ENCODE data around the gene PCNX2. TPM values are rescaled to one million over a fixed set of nuclear protein-coding genes. Genes with fewer than 3 reads are reported as not detected.

PCNX2 gene
- polyA plus RNA-seq, 1 donor (not counting 4 experiments of a cell fraction or from before 2014, with no cell fraction given) = 18.0 TPM

- Histone ChIP-seq H3K4me1 (ENCODE audit: control insufficient read depth, extremely low read depth, insufficient read depth, low read length) (no peaks in the 10 kb centered on the region), H3K36me3 (ENCODE audit: control insufficient read depth in 2 of 2, extremely low read depth in 1 of 2, insufficient read depth in 2 of 2, low read length in 2 of 2) (peaks cover 5 to 9% of the 10 kb centered on the region in 2 experiments), H3K27me3 (ENCODE audit: control insufficient read depth, extremely low read depth, insufficient read depth, low read length) (no peaks in the 10 kb centered on the region), H3K9me3 (ENCODE audit: control insufficient read depth, low read depth, low read length) (no peaks in the 10 kb centered on the region), H4K20me1 (ENCODE audit: control insufficient read depth, extremely low read depth, insufficient read depth, low read length) (no peaks in the 10 kb centered on the region), H3K9ac (ENCODE audit: control insufficient read depth, extremely low read depth, insufficient read depth, low read length) (no peak overlapping the region), H3K79me2 (ENCODE audit: control insufficient read depth, insufficient read depth, low read length) (no peaks in the 10 kb centered on the region), H3K27ac (ENCODE audit: control insufficient read depth, insufficient read depth, low read length) (no peak overlapping the region), H2AFZ (ENCODE audit: control insufficient read depth, low read length) (no peak overlapping the region), H3K9me1 (ENCODE audit: control insufficient read depth, extremely low read depth, insufficient read depth, low read length) (peaks cover 2% of the 10 kb centered on the region), H3K4me3 (ENCODE audit: control insufficient read depth in 2 of 3, extremely low read depth in 1 of 3, insufficient read depth in 2 of 3, low read depth in 1 of 3, low read length in 3 of 3) (no peak overlapping the region), H3K4me2 (ENCODE audit: control insufficient read depth, extremely low read depth, insufficient read depth, low read depth, low read length) (no peak overlapping the region)
- no peak for DNase-seq (ENCODE audit: low read depth, low spot score)
- TF ChIP-seq EZH2 (IDR thresholded peaks at IDR 0.05; ENCODE audit: low read length) = no peak
- TF ChIP-seq CTCF (optimal IDR thresholded peaks at IDR 0.05 in 1 of 3, IDR thresholded peaks at IDR 0.05 in 1 of 3, conservative IDR thresholded peaks at IDR 0.05 in 1 of 3; ENCODE audit: extremely low read depth in 1 of 3, insufficient read depth in 2 of 3, low read length in 3 of 3) = no peak
- dilution Hi-C loops (cut with MboI; ENCODE audit: extremely low pct_ligation_motif_present, low sequenced_read_pairs) = no loop called here
- FAIRE-seq = no peak
These were observed 289.4 kb downstream of the PCNX2 start for GRCh38 chr1:233006108-233006507.

GRCh38 chr1:233005703-233006102 is 289.8 kb downstream of the PCNX2 start:
- Histone ChIP-seq H3K9me3 (ENCODE audit: control insufficient read depth, low read depth, low read length) (no peaks in the 10 kb centered on the region), H4K20me1 (ENCODE audit: control insufficient read depth, extremely low read depth, insufficient read depth, low read length) (no peaks in the 10 kb centered on the region), H2AFZ (ENCODE audit: control insufficient read depth, low read length) (no peak overlapping the region), H3K9me1 (ENCODE audit: control insufficient read depth, extremely low read depth, insufficient read depth, low read length) (peaks cover 2% of the 10 kb centered on the region), H3K4me2 (ENCODE audit: control insufficient read depth, extremely low read depth, insufficient read depth, low read depth, low read length) (no peak overlapping the region), H3K4me3 (ENCODE audit: control insufficient read depth in 2 of 3, extremely low read depth in 1 of 3, insufficient read depth in 2 of 3, low read depth in 1 of 3, low read length in 3 of 3) (no peak overlapping the region), H3K79me2 (ENCODE audit: control insufficient read depth, insufficient read depth, low read length) (no peaks in the 10 kb centered on the region), H3K27me3 (ENCODE audit: control insufficient read depth, extremely low read depth, insufficient read depth, low read length) (no peaks in the 10 kb centered on the region), H3K36me3 (ENCODE audit: control insufficient read depth in 2 of 2, extremely low read depth in 1 of 2, insufficient read depth in 2 of 2, low read length in 2 of 2) (peaks cover 5 to 9% of the 10 kb centered on the region in 2 experiments), H3K4me1 (ENCODE audit: control insufficient read depth, extremely low read depth, insufficient read depth, low read length) (no peaks in the 10 kb centered on the region), H3K9ac (ENCODE audit: control insufficient read depth, extremely low read depth, insufficient read depth, low read length) (no peak overlapping the region), H3K27ac (ENCODE audit: control insufficient read depth, insufficient read depth, low read length) (no peak overlapping the region)
- FAIRE-seq (no peak), DNase-seq (ENCODE audit: low read depth, low spot score) (no peak)
- TF ChIP-seq EZH2 (IDR thresholded peaks at IDR 0.05; ENCODE audit: low read length) = no peak
- TF ChIP-seq CTCF (optimal IDR thresholded peaks at IDR 0.05 in 1 of 3, IDR thresholded peaks at IDR 0.05 in 1 of 3, conservative IDR thresholded peaks at IDR 0.05 in 1 of 3; ENCODE audit: extremely low read depth in 1 of 3, insufficient read depth in 2 of 3, low read length in 3 of 3) = no peak
- dilution Hi-C loops (cut with MboI; ENCODE audit: extremely low pct_ligation_motif_present, low sequenced_read_pairs) = no loop called here
